GM23248 (cell line): ENCODE measurements around the gene RTN4R.
"Not testable (repeated sequence)": the region's sequence is repeated elsewhere in the genome, so short reads cannot be mapped to it uniquely, and the experiment has no call there.

Experiments
- EZH2 ChIP-seq: fragments of 200-600 bp; sonication (generic); IDR thresholded peaks from 2 replicates; pipeline ENCODE4 v1.6.1; 2018; ENCODE audit warnings: antibody characterized with exemption, mild to moderate bottlenecking; ENCODE audit not compliant: insufficient read depth, poor library complexity, severe bottlenecking
- EZH2phosphoT487 ChIP-seq: fragments of 200-600 bp; sonication (generic); IDR thresholded peaks from 2 replicates; pipeline ENCODE4 v1.6.1; 2018; ENCODE audit warnings: antibody characterized with exemption, moderate library complexity, mild to moderate bottlenecking, low read depth; ENCODE audit not compliant: insufficient read depth

DNA sequence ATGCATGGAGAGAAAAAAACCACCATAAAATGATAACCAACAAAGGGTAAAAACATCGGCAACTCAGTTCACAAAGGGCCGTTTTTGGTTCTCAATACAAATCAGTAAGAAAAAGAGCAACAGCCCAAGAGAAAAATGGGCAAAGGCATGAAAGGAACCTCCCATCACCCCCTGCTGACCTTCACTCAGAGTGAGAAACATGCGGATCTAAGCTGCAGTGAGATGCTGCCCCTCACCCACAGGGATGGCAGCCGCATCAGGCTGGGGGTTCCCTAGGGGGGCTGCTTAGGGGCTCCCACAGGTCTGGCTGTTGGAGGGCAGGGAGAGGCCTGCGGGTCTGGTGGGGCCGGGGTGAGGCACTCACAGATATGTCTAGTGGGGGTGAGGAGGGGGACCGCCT, 7.2 kb upstream of the RTN4R start:
- TF ChIP-seq EZH2phosphoT487, EZH2: not testable (repeated sequence)
